ENCODE results near the gene CLEC6A.
"Not testable (repeated sequence)": the region's sequence is repeated elsewhere in the genome, so short reads cannot be mapped to it uniquely, and the experiment has no call there.

CLEC6A gene

DNA sequence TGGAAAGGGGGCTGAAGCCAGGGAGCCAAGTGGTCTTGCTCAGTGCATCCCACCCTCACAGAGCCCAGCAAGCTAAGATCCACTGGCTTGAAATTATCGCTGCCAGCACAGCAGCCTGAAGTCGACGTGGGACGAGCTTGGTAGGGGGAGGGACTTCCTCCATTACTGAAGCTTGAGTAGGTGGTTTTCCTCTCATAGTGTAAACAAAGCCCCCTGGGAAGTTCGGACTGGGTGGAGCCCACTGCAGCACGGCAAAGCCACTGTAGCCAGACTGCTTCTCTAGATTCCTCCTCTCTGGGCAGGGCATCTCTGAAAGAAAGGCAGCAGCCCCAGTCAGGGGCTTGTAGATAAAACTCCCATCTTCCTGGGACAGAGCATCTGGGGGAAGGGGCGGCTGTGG is 40.3 kb downstream of the CLEC6A start:
- not testable (repeated sequence) for DNase-seq

GRCh38 chr12:8499616-8500015 is 43.9 kb downstream of the CLEC6A start:
- DNase-seq, result no peak

GRCh38 chr12:8501720-8502119 is 46.0 kb downstream of the CLEC6A start:
- DNase-seq, result no peak

- no peak for DNase-seq
Observed at GRCh38 chr12:8504351-8504750, 48.6 kb downstream of the CLEC6A start.

DNA sequence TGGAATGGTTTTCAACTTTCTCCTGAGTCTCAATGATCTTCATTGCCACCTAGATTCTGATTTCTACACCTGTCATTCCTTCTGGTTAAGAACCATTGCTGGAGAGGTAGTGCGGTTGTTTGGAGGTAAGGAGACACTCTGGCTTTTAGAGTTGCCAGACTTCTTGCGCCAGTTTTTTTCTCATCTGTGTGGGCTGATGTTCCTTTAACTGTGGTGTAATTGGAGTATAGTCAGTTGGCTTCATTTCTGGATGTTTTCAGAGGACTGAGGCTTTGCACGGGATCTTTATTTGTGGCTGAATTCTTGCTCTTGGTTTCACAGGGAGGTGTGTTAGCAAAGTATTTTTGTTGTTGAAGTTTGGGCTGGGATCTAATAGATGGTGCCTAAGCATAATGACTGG is 51.8 kb downstream of the CLEC6A start:
- DNase-seq, result no peak

DNA sequence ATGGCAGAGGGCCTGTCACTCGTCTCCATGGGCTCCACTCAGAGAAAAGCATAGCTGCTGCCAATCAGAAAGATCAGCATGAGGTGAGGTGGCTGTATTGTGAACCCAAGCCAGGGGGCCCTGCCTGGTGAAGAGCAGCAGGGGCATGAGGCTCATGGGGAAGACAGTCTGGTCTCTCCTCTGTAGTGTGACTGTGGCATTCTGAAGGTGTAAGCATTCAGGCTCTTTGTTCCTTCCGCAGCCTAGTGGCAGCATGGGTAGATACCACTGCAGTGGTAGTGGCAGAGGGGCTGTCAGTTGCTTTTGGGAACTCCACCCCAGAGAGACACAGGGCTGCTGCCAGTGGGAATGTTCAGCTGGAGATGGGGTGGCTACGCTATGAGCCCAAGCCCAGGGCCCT is 52.5 kb downstream of the CLEC6A start:
- DNase-seq, result no peak

DNA sequence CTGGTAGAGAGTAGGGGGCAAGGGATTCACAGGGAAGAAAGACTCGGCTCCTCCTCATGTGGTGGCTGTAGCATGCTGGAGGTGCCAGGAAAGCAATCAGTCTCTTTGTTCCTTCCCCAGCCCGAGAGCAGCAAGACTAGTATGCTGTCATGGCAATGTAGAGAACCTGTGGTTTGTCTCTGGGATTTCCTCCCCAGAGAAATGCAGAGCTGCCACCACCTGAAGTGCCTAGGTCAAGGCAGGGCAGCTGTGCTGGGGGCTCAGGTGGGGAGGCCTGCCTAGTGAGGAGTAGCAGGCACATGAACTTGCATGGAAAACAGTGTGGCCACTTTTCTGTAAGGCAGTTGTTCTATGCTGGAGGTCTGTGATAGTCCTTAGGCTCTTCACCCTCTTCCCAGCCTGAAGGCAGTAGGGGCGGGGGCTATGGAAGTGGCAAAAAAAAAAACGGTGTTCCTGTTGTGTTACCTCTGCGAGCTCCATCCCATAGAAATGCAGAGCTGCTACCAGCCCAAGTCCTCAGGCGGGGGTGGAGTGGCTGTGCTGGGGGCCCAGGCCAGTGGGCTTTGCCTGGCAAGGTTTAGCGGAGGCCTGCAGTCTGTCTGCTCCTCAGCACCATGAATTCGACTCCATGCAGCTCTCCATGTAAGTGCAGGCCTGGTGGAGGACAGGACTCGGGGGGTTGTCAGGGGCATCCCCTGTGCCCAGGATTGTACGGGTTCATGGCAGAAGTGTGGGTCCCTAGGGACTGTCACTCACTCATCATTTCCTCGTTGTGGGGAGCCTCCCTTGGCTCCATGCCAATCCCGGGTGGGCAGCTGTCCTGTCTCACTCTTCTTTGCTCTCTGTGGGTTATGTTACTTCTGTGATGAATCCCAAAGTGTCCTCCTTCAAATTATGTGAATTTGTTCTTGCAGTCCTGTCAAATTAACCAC is 53.4 kb downstream of the CLEC6A start:
- no peak for DNase-seq

GRCh38 chr12:8513256-8513655 is 57.5 kb downstream of the CLEC6A start, which contains the start of gene CLEC4D:
CLEC4D (plus strand) TSS chr12:8513503; CDS start chr12:8513733, 230 bp downstream.
- DNase-seq, result no peak

- no peak for DNase-seq
Observed at GRCh38 chr12:8517971-8518370, 62.2 kb downstream of the CLEC6A start.

GRCh38 chr12:8519171-8519570 is 63.4 kb downstream of the CLEC6A start:
- no peak for DNase-seq

DNA sequence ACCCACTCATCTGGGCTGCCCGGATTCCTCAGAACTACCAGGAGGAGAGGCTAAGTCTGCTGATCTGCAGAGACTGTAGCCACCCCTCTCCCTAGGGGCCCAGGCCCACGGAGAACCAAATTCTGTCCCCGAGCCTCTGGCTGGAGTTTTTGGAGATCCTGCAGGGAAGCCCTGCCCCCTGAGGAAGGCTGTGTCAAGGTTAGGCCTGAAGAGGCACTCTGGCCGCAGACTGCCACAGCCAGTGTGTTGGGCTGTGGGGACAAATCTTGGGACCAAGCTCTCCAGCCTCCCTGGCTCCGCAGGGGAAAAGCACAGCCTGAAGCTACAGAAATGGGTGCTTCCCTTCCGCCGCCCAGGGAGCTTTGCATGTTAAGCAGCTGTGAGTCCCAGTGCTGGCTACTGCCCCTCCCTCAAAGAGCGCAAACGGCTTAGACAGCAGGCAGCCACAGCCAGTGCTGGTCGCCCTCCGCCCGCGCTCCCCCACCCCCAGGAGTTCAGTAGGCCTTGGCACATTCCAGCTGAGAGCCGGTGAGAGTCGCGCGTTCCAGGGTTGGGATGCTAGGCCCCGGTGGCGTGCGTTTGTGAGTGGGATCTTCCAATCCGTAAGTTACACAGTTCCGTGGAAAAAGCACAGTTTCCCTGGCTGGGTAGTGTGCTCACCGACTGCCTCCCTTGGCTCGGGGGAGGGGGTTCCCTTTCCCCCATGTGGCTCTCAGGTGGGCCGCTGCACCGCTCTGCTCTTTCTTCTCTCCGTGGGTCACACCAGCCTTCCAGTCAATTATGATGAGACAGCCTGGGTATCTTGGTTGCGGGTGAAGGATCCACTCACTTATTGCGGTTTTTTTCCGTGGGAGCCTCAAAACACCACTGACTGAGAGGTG is 71.7 kb downstream of the CLEC6A start:
- DNase-seq, result no peak
